Left kidney (tissue), 8 donors: ENCODE results near the gene LIPM. TPM values are rescaled to one million over a fixed set of nuclear protein-coding genes. Genes with fewer than 3 reads are reported as not detected.

Experiments used
- DNase-seq: peaks from one replicate; pipeline ENCODE4 v3.0.0-alpha.2; 2013
- long read RNA-seq, 8 donors: transcript quantifications; one replicate each; lab custom pipeline, GENCODE V29; 2026
- polyA plus RNA-seq: library from polyadenylated mRNA; unstranded; fragments of 120-200 nt; gene quantifications from one replicate; pipeline ENCODE4 v1.2.1, GENCODE V29; 2013; ENCODE audit not compliant: insufficient read length

LIPM gene, protein sequence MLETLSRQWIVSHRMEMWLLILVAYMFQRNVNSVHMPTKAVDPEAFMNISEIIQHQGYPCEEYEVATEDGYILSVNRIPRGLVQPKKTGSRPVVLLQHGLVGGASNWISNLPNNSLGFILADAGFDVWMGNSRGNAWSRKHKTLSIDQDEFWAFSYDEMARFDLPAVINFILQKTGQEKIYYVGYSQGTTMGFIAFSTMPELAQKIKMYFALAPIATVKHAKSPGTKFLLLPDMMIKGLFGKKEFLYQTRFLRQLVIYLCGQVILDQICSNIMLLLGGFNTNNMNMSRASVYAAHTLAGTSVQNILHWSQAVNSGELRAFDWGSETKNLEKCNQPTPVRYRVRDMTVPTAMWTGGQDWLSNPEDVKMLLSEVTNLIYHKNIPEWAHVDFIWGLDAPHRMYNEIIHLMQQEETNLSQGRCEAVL
- polyA plus RNA-seq: not detected
- long read RNA-seq, donor 1: 0 reads
- long read RNA-seq, donor 2: 0 reads
- long read RNA-seq, donor 3: 0 reads
- long read RNA-seq, donor 4: 0 reads
- long read RNA-seq, donor 5: 0 reads
- long read RNA-seq, donor 6: 0 reads
- long read RNA-seq, donor 7: 0 reads
- long read RNA-seq, donor 8: 0 reads

DNA sequence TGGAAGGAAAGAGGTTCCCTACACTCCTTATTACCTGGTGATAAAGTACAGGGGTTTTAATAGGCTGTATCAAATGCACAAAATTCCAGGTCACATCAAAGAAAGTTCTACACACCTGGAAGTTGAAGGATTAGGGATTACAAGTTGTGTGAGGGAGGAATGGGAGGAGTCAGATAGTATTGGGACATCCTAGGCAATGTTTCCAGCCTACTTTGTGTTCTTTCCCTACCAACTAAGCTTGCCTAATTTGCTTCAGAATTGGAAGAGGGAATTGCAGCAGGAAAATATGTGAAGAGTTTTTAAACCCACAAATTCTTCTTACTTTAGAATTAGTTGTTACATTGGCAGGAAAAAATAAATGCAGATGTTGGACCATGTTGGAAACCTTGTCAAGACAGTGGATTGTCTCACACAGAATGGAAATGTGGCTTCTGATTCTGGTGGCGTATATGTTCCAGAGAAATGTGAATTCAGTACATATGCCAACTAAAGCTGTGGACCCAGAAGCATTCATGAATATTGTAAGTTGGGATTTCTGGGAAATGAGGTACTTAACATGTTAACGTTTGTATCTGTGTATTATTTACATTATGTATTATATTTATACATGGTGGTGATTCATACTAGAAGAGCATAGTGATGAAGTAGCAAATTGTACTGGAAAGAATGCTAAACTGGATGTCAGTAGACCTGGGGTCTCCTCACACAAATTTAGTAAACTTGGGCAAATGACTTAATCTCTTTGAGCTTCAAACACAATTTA lies at the start of gene LIPM:
Gene LIPM, plus strand, starts transcription at position 208 of the 763 bp plus-strand sequence. Its CDS starts 167 bp downstream, at position 375.
- no peak for DNase-seq

DNA sequence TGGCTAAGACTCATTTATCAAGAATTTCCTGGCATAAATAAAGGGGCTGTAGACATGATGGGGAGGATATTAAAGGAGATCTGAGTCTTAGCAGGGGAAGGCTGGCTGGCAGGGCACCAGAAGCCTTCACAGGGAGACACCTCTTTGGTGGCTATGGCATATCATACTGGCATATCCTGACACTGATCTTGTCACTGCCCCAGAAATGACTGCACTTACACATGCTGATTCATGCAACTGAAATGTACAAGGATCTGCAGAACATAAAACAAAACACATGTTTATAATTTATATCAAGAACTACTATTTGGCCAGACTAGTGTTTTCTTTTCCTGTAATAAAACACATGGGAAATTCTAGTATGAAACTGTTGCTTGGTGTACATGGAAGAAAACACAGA lies 48.2 kb upstream of the LIPM start:
- DNase-seq: no peak

DNA sequence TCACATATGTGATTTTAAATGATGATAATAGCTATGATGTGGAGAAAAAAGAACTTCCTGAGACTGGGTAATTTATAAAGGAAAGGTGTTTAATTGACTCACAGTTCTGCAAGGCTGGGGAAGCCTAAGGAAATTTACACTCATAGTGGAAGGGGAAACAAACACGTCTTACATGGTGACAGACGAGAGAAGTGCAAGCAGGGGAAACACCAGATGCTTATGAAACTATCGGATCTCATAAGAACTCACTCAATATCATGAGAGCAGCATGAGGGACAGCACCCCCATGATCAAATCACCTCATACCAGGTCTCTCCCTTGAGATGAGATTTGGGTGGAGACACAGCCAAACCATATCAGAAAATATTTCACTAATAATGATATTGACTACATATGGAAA lies 46.8 kb upstream of the LIPM start:
- no peak for DNase-seq

DNA sequence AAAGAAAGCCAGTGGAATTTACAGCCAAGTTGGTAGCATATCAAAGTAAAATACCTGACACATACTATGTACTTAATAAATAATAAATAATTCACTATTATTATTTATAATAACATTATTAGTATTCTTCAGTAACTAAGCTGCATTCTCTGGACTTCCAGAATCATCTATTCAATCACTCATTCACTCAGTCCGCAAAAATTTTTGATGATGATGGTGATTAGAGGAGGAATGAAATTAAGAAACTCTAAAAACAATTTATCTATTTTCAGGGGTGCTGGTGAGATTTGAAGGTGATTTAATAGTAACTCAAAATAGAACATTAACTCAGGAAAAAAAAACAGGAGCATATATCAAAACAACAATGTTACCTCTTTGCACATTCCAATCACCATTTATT lies 45.9 kb upstream of the LIPM start:
- no peak for DNase-seq

- DNase-seq: no peak
Observed at GRCh38 chr10:88759366-88760101, 43.0 kb upstream of the LIPM start, which contains the start of gene LIPN. Gene LIPN (plus strand): TSS chr10:88760020. CDS start chr10:88761406, 1,386 bp downstream.

GRCh38 chr10:88762906-88763305 lies 39.6 kb upstream of the LIPM start:
- DNase-seq: no peak

GRCh38 chr10:88763441-88763840 lies 39.1 kb upstream of the LIPM start:
- DNase-seq: peak; percentile 6

DNA sequence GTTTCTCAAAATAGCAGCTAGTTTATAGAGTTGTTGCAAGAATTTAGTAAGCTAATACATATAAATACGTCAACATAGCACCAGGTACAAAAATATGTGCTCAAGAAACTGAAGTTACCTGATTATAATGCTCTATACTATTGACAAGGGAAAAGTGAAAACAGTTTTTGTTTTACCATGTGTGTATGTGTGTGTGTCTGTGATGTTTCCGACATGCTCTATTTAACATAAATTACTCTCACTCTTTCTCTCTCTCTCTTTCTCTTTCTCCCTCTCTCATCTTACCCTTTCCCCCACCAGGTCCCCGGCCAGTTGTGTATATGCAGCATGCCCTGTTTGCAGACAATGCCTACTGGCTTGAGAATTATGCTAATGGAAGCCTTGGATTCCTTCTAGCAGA lies 38.4 kb upstream of the LIPM start:
- no peak for DNase-seq

DNA sequence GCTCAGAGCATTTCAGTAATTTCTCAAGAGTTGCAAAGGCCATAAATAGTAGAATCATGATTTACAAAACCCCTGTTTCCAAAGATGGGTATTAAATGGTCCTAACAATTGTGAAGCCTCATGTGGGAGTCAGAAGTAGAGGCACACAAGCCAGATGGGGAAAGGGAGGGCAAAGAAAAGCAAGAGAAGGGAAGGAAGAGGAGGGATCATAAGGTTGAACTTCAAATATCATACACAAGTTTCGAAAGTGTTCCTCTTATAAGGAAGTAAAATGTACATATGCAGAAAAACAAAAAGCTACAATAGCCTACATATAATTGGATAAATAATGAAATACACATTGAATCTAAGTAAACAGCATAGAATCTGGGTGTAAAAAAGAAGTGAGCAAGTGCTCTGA lies 36.7 kb upstream of the LIPM start:
- no peak for DNase-seq

- DNase-seq: no peak
Observed at GRCh38 chr10:88769384-88769783, 33.1 kb upstream of the LIPM start.

- DNase-seq: no peak
Observed at GRCh38 chr10:88781206-88781605, 21.3 kb upstream of the LIPM start.

DNA sequence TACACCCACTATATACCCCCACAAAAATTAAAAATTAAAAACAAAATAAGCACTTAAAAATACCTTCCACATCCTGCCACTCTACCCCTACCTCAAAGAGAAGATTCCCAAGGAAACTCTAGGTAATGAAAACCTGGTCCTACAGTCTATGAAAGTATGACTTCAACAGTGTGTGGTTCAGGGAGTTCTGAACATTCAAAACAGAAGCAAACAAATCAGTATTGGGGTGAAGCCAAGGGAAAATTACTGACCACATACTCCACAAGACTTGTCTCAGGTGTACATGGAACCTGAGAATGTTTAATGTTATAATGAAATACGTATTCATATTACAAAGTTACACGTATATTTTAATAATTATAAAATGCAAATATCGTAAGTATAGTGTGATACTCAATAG lies 20.3 kb upstream of the LIPM start:
- no peak for DNase-seq

GRCh38 chr10:88783724-88784123 lies 18.8 kb upstream of the LIPM start:
- DNase-seq: no peak

DNA sequence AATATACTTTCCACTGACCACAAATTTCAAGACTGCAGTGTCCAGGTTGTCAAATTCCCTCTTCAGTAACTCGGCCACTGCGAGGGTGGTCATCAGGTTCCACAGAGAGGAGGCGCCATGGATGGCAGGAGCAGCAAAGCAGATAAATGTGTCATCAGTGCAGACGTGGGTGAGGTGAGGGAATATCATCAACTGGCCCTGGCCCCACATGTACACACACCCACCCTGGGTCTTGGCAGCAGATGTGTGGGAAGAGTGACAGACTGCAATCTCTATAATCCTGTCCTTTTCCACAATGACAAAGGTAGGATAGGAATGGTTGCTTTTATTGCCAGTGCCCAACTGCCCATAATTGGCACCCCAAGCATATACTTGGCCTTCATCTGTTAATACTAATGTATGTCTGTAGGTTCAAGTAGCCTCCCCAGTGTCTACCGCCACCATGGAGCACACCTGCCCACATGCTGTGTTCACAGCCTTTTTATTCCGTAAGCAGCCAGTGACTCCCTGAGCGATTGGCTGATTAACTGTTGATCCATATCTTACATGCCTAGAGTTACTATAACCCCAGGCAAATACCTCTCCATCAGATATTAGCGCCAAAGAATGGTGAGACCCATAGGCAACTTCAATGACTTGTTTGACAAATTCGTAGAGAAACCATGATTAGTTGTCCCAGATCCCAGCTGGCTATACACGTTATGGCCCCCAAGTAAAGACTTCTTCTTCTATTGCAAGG lies 16.3 kb upstream of the LIPM start:
- no peak for DNase-seq

- DNase-seq: no peak
Observed at GRCh38 chr10:88787463-88787862, 15.1 kb upstream of the LIPM start.

DNA sequence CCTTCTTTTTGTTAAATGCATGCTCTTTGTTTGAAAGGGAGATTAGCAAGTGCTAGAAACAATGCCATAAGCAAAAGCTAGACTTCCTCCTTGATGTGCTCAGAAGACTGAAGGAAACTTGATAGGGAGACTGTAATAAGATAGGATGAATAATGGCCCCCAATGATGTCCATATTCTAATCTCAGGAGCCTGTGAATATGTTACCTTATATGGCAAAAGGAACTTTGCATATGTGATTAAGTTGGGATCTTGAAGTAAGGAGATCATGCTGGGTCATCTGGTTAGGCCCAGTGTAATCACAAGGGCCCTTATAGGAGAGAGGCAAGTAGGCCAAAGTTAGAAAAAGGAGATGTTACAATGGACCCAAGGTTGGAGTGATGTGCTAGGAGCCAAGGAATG lies 13.6 kb upstream of the LIPM start:
- no peak for DNase-seq

GRCh38 chr10:88791924-88792323 lies 10.6 kb upstream of the LIPM start:
- DNase-seq: no peak

- DNase-seq: no peak
Observed at GRCh38 chr10:88792661-88793060, 9.9 kb upstream of the LIPM start.

GRCh38 chr10:88793712-88794299 lies 8.7 kb upstream of the LIPM start:
- DNase-seq: no peak

DNA sequence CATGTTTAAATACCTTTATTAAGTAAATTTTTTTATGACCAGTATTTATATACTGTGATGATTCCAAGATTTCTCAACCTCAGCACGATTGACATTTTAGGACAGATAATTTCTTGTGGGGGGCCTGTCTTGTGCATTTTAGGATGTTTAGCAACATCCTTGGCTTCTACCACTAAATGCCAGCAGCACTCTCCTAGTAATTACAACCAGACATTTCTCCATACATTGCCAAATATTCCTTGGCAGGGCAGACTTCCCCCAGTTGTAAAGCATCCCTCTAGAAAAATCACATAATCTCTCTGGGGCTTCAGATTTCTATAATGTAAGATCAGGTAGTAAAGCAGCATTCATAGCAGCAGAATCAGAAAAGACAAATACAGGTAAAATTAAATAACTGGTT lies 7.8 kb upstream of the LIPM start:
- DNase-seq: no peak
